Measurements from ENCODE around the gene VRK2. TPM values are rescaled to one million over a fixed set of nuclear protein-coding genes. Genes with fewer than 3 reads are reported as not detected.
"Not testable (repeated sequence)": the region's sequence is repeated elsewhere in the genome, so short reads cannot be mapped to it uniquely, and the experiment has no call there.

The VRK2 gene
- total RNA-seq, 4 donors from 2014 or later: 18.7 to 31.4 (median 22.1) TPM

DNA sequence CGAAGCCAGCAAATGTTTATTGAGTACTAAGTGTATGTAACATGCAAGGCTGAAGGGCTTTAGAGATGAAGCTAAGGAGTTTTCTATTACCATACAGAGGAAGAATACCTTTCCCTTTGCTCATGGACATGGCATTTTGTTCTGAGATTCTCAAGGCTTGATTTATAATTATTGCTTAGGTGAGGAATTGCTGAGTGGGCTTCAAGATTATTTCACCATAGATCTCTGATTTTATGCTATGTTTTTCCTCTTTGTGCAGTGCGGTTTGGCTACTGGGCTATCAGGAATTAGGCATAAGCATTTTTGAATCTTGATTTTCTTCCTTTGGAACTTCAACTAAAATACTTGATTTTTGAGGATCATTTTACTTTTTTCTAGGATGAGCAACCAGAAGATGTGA is 42.5 kb downstream of the VRK2 start:
- 85 to 93% methylated on average over 2 of the region's 2 CpGs for WGBS, 2 donors
- peaks cover 6 to 12% of the 10 kb centered on the region in 2 donors for H3K36me3 ChIP-seq

DNA sequence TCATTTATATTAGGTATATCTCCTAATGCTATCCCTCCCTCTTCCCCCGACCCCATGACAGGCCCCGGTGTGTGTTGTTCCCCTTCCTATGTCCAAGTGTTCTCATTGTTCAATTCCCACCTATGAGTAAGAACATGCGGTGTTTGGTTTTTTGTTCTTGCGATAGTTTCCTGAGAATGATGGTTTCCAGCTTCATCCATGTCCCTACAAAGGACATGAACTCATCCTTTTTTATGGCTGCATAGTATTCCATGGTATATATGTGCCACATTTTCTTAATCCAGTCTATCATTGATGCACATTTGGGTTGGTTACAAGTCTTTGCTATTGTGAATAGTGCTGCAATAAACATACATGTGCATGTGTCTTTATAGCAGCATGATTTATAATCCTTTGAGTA is 46.2 kb downstream of the VRK2 start:
- intact Hi-C loops (cut with DNase I); H3K4me1 ChIP-seq; H3K27ac ChIP-seq: not testable (repeated sequence)

More for the DNA sequence above, 42.5 kb downstream of the VRK2 start:
- no peaks in the 10 kb centered on the region for H3K27me3 ChIP-seq
- no peak overlapping the region for H3K27ac ChIP-seq
- intact Hi-C loops (cut with DNase I): no loop called here
- no peaks in the 10 kb centered on the region for H3K4me1 ChIP-seq
- H3K4me3 ChIP-seq (replicated peaks in 1 of 3): no peak overlapping the region
- no peaks in the 10 kb centered on the region for H3K9me3 ChIP-seq
- no peak for TF ChIP-seq POLR2A (IDR thresholded peaks at IDR 0.05)
- DNase-seq: no peak

DNA sequence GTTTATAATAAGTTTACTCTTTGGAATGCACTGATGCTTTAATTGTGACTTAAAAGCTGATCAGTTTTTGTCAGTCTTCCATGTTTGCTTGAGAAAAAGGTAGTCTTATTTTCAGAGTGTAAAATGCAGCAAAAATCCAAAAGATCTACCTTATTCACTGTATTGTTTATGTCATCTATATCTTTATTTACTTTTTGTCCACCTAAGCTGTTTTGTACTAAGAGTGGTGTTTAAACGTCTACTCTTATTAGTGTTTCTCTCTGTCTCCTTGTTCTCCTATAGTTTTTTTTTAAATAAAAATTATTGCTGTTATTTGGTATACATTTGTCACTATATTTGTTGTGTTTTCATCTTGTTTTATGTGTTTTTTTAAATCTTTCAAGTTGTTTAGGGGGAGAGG is 50.4 kb downstream of the VRK2 start:
- TF ChIP-seq, protein P1, sequence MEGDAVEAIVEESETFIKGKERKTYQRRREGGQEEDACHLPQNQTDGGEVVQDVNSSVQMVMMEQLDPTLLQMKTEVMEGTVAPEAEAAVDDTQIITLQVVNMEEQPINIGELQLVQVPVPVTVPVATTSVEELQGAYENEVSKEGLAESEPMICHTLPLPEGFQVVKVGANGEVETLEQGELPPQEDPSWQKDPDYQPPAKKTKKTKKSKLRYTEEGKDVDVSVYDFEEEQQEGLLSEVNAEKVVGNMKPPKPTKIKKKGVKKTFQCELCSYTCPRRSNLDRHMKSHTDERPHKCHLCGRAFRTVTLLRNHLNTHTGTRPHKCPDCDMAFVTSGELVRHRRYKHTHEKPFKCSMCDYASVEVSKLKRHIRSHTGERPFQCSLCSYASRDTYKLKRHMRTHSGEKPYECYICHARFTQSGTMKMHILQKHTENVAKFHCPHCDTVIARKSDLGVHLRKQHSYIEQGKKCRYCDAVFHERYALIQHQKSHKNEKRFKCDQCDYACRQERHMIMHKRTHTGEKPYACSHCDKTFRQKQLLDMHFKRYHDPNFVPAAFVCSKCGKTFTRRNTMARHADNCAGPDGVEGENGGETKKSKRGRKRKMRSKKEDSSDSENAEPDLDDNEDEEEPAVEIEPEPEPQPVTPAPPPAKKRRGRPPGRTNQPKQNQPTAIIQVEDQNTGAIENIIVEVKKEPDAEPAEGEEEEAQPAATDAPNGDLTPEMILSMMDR (IDR thresholded peaks at IDR 0.05): no peak
- TF ChIP-seq POLR2A (IDR thresholded peaks at IDR 0.05): no peak
- WGBS, 2 donors: 87 to 93% methylated on average over 1 of the region's 1 CpG
- intact Hi-C loops (cut with DNase I): no loop called here
- Histone ChIP-seq H3K36me3 (peaks cover 0 to 4% of the 10 kb centered on the region in 2 donors), H3K4me1 (no peaks in the 10 kb centered on the region), H3K27me3 (no peaks in the 10 kb centered on the region), H3K9me3 (no peaks in the 10 kb centered on the region), H3K27ac (no peak overlapping the region), H3K4me3 (replicated peaks in 1 of 3) (no peak overlapping the region)
- DNase-seq: no peak

More for the DNA sequence above, 46.2 kb downstream of the VRK2 start:
- not testable (repeated sequence) for H3K4me3 ChIP-seq (replicated peaks in 1 of 3); H3K9me3 ChIP-seq; DNase-seq; H3K27me3 ChIP-seq
- peaks cover 6 to 12% of the 10 kb centered on the region in 2 donors for H3K36me3 ChIP-seq
- 97 to 99% methylated on average over 4 of the region's 4 CpGs for WGBS, 2 donors

DNA sequence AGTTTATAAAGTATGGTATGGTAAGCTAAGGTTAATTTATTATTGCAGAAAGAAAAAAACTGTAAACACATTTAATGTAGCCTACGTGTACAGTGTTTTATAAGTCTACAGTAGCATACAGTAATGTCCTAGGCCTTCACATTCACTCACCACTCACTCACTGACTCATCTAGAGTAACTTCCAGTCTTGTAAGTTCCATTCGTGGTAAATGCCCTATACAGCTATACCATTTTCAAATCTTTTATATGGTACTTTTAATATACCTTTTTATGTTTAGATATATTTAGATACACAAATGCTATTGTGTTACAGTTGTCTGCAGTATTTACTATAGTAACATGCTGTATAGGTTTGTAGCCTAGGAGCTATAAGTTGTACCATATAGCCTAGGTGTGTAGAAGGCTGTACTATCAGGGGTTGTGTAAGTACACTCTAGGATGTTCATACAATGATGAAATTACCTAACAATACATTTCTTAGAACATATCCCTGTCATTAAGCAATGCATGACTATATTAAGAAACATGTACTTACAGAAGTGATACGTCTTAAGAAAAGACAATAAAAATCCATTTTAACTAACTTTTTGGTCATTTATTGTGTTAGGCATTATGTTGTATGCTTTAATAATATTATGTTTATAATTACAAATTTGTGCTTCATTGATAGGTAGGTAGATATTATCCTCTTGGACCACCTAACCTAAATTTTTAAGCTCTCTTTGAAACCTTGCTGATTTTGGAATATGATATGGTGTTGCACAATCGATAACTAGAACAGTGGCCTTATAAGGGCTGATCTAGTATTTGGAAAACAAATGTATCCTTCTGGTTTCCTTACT is 51.9 kb downstream of the VRK2 start:
- Histone ChIP-seq H3K27me3 (no peaks in the 10 kb centered on the region), H3K4me3 (replicated peaks in 1 of 3) (no peak overlapping the region), H3K9me3 (no peaks in the 10 kb centered on the region), H3K4me1 (no peaks in the 10 kb centered on the region), H3K36me3 (no peaks in the 10 kb centered on the region), H3K27ac (no peak overlapping the region)
- DNase-seq: no peak
- TF ChIP-seq POLR2A (IDR thresholded peaks at IDR 0.05): no peak
- 93 to 95% methylated on average over 4 of the region's 4 CpGs for WGBS, 2 donors
- intact Hi-C loops (cut with DNase I): no loop called here

DNA sequence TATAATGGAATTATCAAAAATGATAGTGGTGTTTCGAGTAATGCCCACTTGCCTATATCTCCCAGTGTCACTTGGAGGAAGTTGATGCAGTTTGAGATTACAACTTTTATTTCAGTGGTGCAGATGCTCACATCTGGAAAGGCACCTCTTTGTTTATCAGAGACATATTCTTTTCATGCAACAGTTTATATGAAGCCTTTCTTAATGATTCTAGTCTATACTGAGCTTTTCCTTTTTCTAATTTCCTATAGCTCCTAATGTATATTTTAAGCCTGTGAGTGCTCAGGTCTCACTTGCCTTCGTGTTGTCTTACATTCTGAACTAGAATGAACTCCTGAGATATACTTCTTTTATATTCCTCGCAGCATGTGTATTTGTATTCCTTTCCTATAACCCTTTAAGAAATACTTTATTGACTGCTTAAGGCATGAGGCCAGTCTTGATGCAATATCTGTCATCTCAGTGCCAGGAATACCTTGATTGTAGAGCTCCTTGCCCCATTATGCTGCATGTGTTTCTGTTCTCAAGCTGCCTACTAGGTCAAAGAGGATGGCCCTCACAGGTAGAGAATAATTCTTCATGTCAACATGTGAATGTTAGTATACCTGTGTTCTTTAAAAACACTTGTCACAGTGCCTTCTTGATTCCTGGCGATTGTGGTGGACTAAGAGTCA is 52.6 kb downstream of the VRK2 start:
- no peaks in the 10 kb centered on the region for H3K27me3 ChIP-seq
- no peaks in the 10 kb centered on the region for H3K4me1 ChIP-seq
- no peak overlapping the region for H3K4me3 ChIP-seq (replicated peaks in 1 of 3)
- no peak overlapping the region for H3K27ac ChIP-seq
- H3K9me3 ChIP-seq: no peaks in the 10 kb centered on the region
- no peaks in the 10 kb centered on the region for H3K36me3 ChIP-seq
- no peak for DNase-seq
- WGBS, 2 donors: 96% methylated on average over 4 of the region's 4 CpGs
- intact Hi-C loops (cut with DNase I): no loop called here
- TF ChIP-seq, protein P1 (IDR thresholded peaks at IDR 0.05): no peak

DNA sequence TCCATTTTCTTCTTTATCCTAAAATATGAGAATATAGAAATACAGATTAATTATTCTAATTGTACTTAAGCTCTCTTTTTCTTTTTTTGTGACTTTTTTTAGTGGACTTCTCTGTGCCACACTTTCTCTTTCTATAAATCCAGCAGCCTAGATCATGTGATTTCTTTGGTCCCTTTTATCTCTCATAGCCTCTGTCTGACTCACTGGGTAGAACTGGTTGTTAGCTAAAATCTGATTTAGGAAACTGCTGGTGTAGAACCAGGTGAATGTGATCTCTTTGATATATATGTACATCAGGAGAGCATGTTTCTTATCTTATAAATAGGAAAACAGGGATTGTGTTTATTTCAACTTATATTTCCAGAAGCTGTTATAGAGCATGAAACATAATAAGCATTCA is 54.9 kb downstream of the VRK2 start:
- Histone ChIP-seq H3K4me1 (no peaks in the 10 kb centered on the region), H3K4me3 (replicated peaks in 1 of 3) (no peak overlapping the region), H3K27me3 (no peaks in the 10 kb centered on the region), H3K9me3 (no peaks in the 10 kb centered on the region), H3K36me3 (no peaks in the 10 kb centered on the region), H3K27ac (no peak overlapping the region)
- no peak for TF ChIP-seq POLR2A (IDR thresholded peaks at IDR 0.05)
- TF ChIP-seq, protein P1 (IDR thresholded peaks at IDR 0.05): no peak
- no peak for DNase-seq
- intact Hi-C loops (cut with DNase I): no loop called here
